ENCODE results near the gene MMP24.
"Not testable (repeated sequence)": the region's sequence is repeated elsewhere in the genome, so short reads cannot be mapped to it uniquely, and the experiment has no call there.

GRCh38 chr20:35201467-35201866 lies 25.0 kb upstream of the MMP24 start:
- not testable (repeated sequence) for TF ChIP-seq EZH2 (IDR thresholded peaks at IDR 0.05; ENCODE audit: insufficient read depth, poor library complexity, severe bottlenecking); EZH2phosphoT487 (IDR thresholded peaks at IDR 0.05; ENCODE audit: insufficient read depth, low read depth)
